SKM-1 (cell line): ENCODE measurements around the gene POU2AF1.
A peak's percentile ranks its signal among the peaks of the same experiment; 100 is the strongest.

ENCODE experiments used
- DNase-seq: peaks from one replicate; lab custom pipeline; 2025; ENCODE audit not compliant: unreplicated experiment; lab: John Stamatoyannopoulos, UW

POU2AF1 gene

GRCh38 chr11:111378861-111379601 is at the start of gene POU2AF1:
Gene POU2AF1, minus strand, starts transcription at chr11:111379275. Its CDS starts 98 bp downstream, at chr11:111379177.
- DNase-seq = no peak

- no peak for DNase-seq
Measured at GRCh38 chr11:111428113-111428876, 49.2 kb upstream of the POU2AF1 start.

- DNase-seq = no peak
Measured at GRCh38 chr11:111427471-111427912, 48.4 kb upstream of the POU2AF1 start.

- DNase-seq = no peak
Measured at GRCh38 chr11:111426617-111427016, 47.5 kb upstream of the POU2AF1 start.

- DNase-seq = no peak
Measured at GRCh38 chr11:111423250-111423615, 44.2 kb upstream of the POU2AF1 start.

GRCh38 chr11:111422494-111423249 is 43.6 kb upstream of the POU2AF1 start:
- DNase-seq = peak; percentile 45

GRCh38 chr11:111421251-111421650 is 42.2 kb upstream of the POU2AF1 start:
- no peak for DNase-seq

GRCh38 chr11:111419641-111420327 is 40.7 kb upstream of the POU2AF1 start:
- no peak for DNase-seq

GRCh38 chr11:111419181-111419580 is 40.1 kb upstream of the POU2AF1 start:
- no peak for DNase-seq

GRCh38 chr11:111418436-111418787 is 39.3 kb upstream of the POU2AF1 start:
- no peak for DNase-seq

GRCh38 chr11:111417766-111418435 is 38.8 kb upstream of the POU2AF1 start:
- DNase-seq = no peak

GRCh38 chr11:111417011-111417765 is 38.1 kb upstream of the POU2AF1 start:
- DNase-seq = peak; percentile 20

- no peak for DNase-seq
Measured at GRCh38 chr11:111416231-111416960, 37.3 kb upstream of the POU2AF1 start.

- no peak for DNase-seq
Measured at GRCh38 chr11:111414936-111415335, 35.9 kb upstream of the POU2AF1 start.

- DNase-seq = no peak
Measured at GRCh38 chr11:111414267-111414931, 35.3 kb upstream of the POU2AF1 start.

- DNase-seq = no peak
Measured at GRCh38 chr11:111413849-111414248, 34.8 kb upstream of the POU2AF1 start.

- no peak for DNase-seq
Measured at GRCh38 chr11:111412293-111412692, 33.2 kb upstream of the POU2AF1 start.

- DNase-seq = no peak
Measured at GRCh38 chr11:111411456-111411855, 32.4 kb upstream of the POU2AF1 start.

- DNase-seq = no peak
Measured at GRCh38 chr11:111410951-111411350, 31.9 kb upstream of the POU2AF1 start.
